HG03439 (cell line): ENCODE measurements around the gene SIRT3.
"Not testable (repeated sequence)": the region's sequence is repeated elsewhere in the genome, so short reads cannot be mapped to it uniquely, and the experiment has no call there.

ENCODE experiments used
- ATAC-seq: cut with Tn5 transposase; IDR thresholded peaks from one replicate; pipeline ENCODE4 v1.9.1; 2021; ENCODE audit warnings: mild to moderate bottlenecking, moderate library complexity; ENCODE audit not compliant: unreplicated experiment

SIRT3 gene

GRCh38 chr11:180242-180641 is 55.9 kb downstream of the SIRT3 start:
- ATAC-seq = not testable (repeated sequence)
